GM12878 (cell line): Measurements from ENCODE around the gene PCBP4. TPM values are rescaled to one million over a fixed set of nuclear protein-coding genes. Genes with fewer than 3 reads are reported as not detected.

ENCODE experiments used
- ATAC-seq: fragments of 200-7000 bp; cut with Tn5 transposase; 3 replicates; pipeline ENCODE4 v1.9.1; 2020; ENCODE audit warnings: mild to moderate bottlenecking, moderate library complexity
- BruUV-seq: library from RNA; stranded (reverse); fragments of 400-500 nt; replicated peaks from 2 replicates; lab custom pipeline; 2021; lab: Mats Ljungman, UMichigan
- CTCF ChIA-PET: fragments of 300-600 bp; sonication (Branson Sonifier 250); formaldehyde crosslinking; extraction: SDS; loops from one replicate; lab custom pipeline; 2021; ENCODE audit warnings: inconsistent platforms; lab: Yijun Ruan, JAX
- POLR2A ChIA-PET: fragments of 350-600 bp; formaldehyde crosslinking; extraction: SDS; loops from one replicate; lab custom pipeline; 2021; ENCODE audit warnings: inconsistent platforms; lab: Charles Lee
- RAD21 ChIA-PET: fragments of 300-600 bp; sonication (Branson Sonifier 250); formaldehyde crosslinking; loops from one replicate; lab custom pipeline; 2023; ENCODE audit warnings: antibody characterized with exemption; ENCODE audit not compliant: unreplicated experiment; lab: Charles Lee
- SMC1A ChIA-PET: fragments of 300-600 bp; sonication (Branson Sonifier 250); formaldehyde crosslinking; loops from one replicate; lab custom pipeline; 2023; ENCODE audit not compliant: unreplicated experiment, uncharacterized antibody; lab: Charles Lee
- DNase-seq: peaks from one replicate; pipeline ENCODE4 v3.0.0-alpha.2; 2011; ENCODE audit warnings: low read depth, low spot score
- FAIRE-seq: peaks from 3 replicates; lab custom pipeline; 2011; peaks lifted over from hg19 to GRCh38; lab: Jason Lieb, UNC
- H2AFZ ChIP-seq: 2 replicates; pipeline ENCODE4 v1.6.0; 2011; ENCODE audit warnings: low read depth, low read length, control low read depth; ENCODE audit not compliant: control insufficient read depth
- H3K27ac ChIP-seq: 2 replicates; pipeline ENCODE4 v1.5.1; 2011; ENCODE audit warnings: control low read depth; ENCODE audit not compliant: control insufficient read depth, insufficient read depth
- H3K27me3 ChIP-seq, 2 experiments: replicated peaks in 1 of 2; 2 replicates each; pipeline versions ENCODE4 v1.6.0 to v1.6.1; 2011; ENCODE audit warnings: low read length in 1 of 2; ENCODE audit not compliant: control insufficient read depth in 2 of 2, insufficient read depth in 2 of 2
- H3K36me3 ChIP-seq, 2 experiments: 2 replicates each; pipeline ENCODE4 v1.5.1; 2011; ENCODE audit warnings: low read length in 1 of 2; ENCODE audit not compliant: control insufficient read depth in 2 of 2, insufficient read depth in 2 of 2
- H3K4me1 ChIP-seq: 2 replicates; pipeline ENCODE4 v1.6.1; 2011; ENCODE audit warnings: mild to moderate bottlenecking, low read length, moderate library complexity, mixed read lengths; ENCODE audit not compliant: control insufficient read depth, insufficient read depth
- H3K4me2 ChIP-seq: 2 replicates; pipeline ENCODE4 v1.6.0; 2011; ENCODE audit warnings: control low read depth; ENCODE audit not compliant: control insufficient read depth, insufficient read depth
- H3K4me3 ChIP-seq: fragments of 200-600 bp; sonication (generic); 2 replicates; pipeline ENCODE4 v1.5.1; 2016
- H3K79me2 ChIP-seq: 2 replicates; pipeline ENCODE4 v1.6.0; 2011; ENCODE audit warnings: low read length; ENCODE audit not compliant: control insufficient read depth, insufficient read depth
- H3K9ac ChIP-seq: 2 replicates; pipeline ENCODE4 v1.8.0; 2011; ENCODE audit warnings: low read length, control low read depth, mixed read lengths; ENCODE audit not compliant: control insufficient read depth, insufficient read depth
- H3K9me3 ChIP-seq: replicated peaks from 3 replicates; pipeline ENCODE4 v1.5.1; 2011; ENCODE audit warnings: mild to moderate bottlenecking, low read length; ENCODE audit not compliant: control insufficient read depth, insufficient read depth
- H4K20me1 ChIP-seq: 2 replicates; pipeline ENCODE4 v1.6.0; 2011; ENCODE audit not compliant: control insufficient read depth, insufficient read depth
- EED ChIP-seq: sonication (generic); IDR thresholded peaks from 2 replicates; pipeline ENCODE4 v1.6.1; 2016; ENCODE audit warnings: antibody characterized with exemption, low read depth
- GABPA ChIP-seq: IDR thresholded peaks from 2 replicates; pipeline ENCODE4 v1.6.1; 2014; ENCODE audit warnings: antibody characterized with exemption, low read depth, mild to moderate bottlenecking, inconsistent platforms
- IKZF2 ChIP-seq, 2 experiments: fragments of 450-650 bp; IDR thresholded peaks; 2 replicates each; pipeline ENCODE4 v1.6.1; 2017; ENCODE audit warnings: mild to moderate bottlenecking in 2 of 2, moderate library complexity in 2 of 2
- KLF5 ChIP-seq: fragments of 450-650 bp; IDR thresholded peaks from 2 replicates; pipeline ENCODE4 v1.6.1; 2014; ENCODE audit warnings: mild to moderate bottlenecking; ENCODE audit not compliant: partially characterized antibody
- LARP7 ChIP-seq: fragments of 450-650 bp; IDR thresholded peaks from 2 replicates; pipeline ENCODE4 v1.6.1; 2017; ENCODE audit warnings: mild to moderate bottlenecking
- MEF2B ChIP-seq: fragments of 450-650 bp; IDR thresholded peaks from 2 replicates; pipeline ENCODE4 v1.6.1; 2018; ENCODE audit warnings: mild to moderate bottlenecking, moderate library complexity; ENCODE audit not compliant: partially characterized antibody, poor library complexity, severe bottlenecking
- RAD21 ChIP-seq: IDR thresholded peaks from 2 replicates; pipeline ENCODE4 v1.6.1; 2011; ENCODE audit warnings: mild to moderate bottlenecking, low read depth, low read length, moderate library complexity; ENCODE audit not compliant: insufficient read depth
- ZBTB4 ChIP-seq: fragments of 450-650 bp; formaldehyde crosslinking; IDR thresholded peaks from 2 replicates; pipeline ENCODE4 v1.4.0; 2022; ENCODE audit warnings: mild to moderate bottlenecking, moderate library complexity
- whole genome bisulfite sequencing: methylation state at CpG from one replicate; pipeline ENCODE4 v1.1.6; 2016; ENCODE audit warnings: low lambda C conversion rate; ENCODE audit not compliant: insufficient replicate concordance, insufficient coverage; ENCODE audit errors: missing lambda C conversion rate; 5-methylcytosine and 5-hydroxymethylcytosine counted together
- in situ Hi-C: fragments of 300-500 bp; cut with MboI; formaldehyde crosslinking; loops from 9 replicates; pipeline ENCODE4 v1.14.3; 2018; ENCODE audit warnings: mixed read lengths
- intact Hi-C: fragments of 100-400 bp; cut with micrococcal nuclease; formaldehyde crosslinking; loops from one replicate; pipeline ENCODE4 v1.14.2; 2022; ENCODE audit not compliant: unreplicated experiment
- polyA plus RNA-seq, 11 experiments: library from polyadenylated mRNA; depleted of rRNA in 4 of 11; unstranded in 6 of 11; stranded (reverse) in 5 of 11; fragments of >200 nt; fragmentation: Nextera tagmentation in 4 of 11; fragmentation: Illumina TruSeq in 1 of 11; extraction: Ambion mirVana in 4 of 11; extraction: Trizol in 1 of 11; gene quantifications; 1 replicate in 1 of 11; 2 replicates in 10 of 11; pipeline versions ENCODE4 v1.2.1 to v1.2.3, GENCODE V29; 2011 to 2016; ENCODE audit warnings: inconsistent platforms in 2 of 11, missing spikeins in 2 of 11, low read depth in 1 of 11
- total RNA-seq, 4 experiments: library from RNA; depleted of rRNA in 3 of 4; stranded (reverse); fragments of >200 nt in 3 of 4; fragmentation: Illumina TruSeq in 1 of 4; extraction: Trizol in 1 of 4; gene quantifications; 2 replicates each; pipeline versions ENCODE4 v1.2.1 to v1.2.3, GENCODE V29; 2013 to 2021
- TF ChIP-seq, protein P1 (sequence below): IDR thresholded peaks from 2 replicates; pipeline ENCODE4 v1.6.1; 2012; ENCODE audit warnings: low read depth, low read length, improper control_type of control experiment

Gene PCBP4
- total and polyA plus RNA-seq, 10 of the 15 experiments (the other 5 are each of a cell fraction or from before 2014, with no cell fraction given), result 0.05 to 14.5 (median 4.2) TPM

DNA sequence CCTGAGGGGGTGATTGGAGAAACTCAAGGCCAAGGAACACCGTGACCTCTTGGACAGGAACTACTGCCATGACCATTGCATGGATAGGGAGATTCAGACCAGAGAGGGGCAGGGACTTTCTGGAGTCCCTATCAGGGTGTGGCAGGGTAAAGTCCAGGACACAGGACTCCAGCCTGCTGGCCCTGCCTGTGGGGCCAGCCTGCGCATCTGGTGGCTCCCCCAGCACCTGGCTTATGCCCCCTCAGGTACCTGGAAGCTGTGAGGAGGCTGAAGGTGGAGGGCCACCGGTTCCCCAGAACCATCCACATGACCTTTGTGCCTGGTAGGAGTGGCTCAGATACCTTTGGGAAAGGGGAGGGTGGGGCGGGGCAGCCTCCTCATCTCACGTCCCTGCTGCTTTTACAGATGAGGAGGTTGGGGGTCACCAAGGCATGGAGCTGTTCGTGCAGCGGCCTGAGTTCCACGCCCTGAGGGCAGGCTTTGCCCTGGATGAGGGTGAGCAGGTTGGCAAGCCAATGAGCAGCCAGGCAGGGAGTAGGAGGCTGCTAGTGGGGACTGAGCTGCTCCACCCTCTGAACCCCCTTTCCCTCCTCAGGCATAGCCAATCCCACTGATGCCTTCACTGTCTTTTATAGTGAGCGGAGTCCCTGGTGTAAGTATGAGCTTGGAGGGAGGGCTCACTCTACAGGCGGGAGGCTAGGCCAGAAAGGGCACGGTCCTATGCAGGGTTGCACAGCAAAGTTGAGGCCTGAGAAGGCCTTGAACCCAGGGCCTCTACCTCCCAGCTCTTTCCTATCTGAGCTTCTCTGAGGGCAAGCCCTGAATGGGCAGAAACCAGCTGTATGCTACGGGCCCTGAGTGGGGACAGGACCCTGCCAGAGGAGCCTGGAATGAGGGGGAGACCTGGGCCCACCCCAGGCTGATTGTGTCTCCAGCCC, 19.0 kb upstream of the PCBP4 start:
- DNase-seq, result no peak
- ChIA-PET CTCF (interaction anchor here (1.2 kb wide), 1 partner anchor 13 kb away, joined by 3 read pairs; the partner anchor contains the start of gene ABHD14B), SMC1A (no interaction called here), POLR2A (interaction anchor here (0.8 kb wide), 1 partner anchor 19 kb away, joined by 3 read pairs; the partner anchor contains the start of gene PCBP4), RAD21 (no interaction called here)
- no TSS peak for BruUV-seq
- TF ChIP-seq ZBTB4 (CRISPR knock-in tag) (no peak), IKZF2 (IDR thresholded peaks at IDR 0.05) (no peak), MEF2B (no peak), RAD21 (no peak), GABPA (no peak), KLF5 (no peak), LARP7 (no peak), EED (no peak)
- TF ChIP-seq, protein P1, sequence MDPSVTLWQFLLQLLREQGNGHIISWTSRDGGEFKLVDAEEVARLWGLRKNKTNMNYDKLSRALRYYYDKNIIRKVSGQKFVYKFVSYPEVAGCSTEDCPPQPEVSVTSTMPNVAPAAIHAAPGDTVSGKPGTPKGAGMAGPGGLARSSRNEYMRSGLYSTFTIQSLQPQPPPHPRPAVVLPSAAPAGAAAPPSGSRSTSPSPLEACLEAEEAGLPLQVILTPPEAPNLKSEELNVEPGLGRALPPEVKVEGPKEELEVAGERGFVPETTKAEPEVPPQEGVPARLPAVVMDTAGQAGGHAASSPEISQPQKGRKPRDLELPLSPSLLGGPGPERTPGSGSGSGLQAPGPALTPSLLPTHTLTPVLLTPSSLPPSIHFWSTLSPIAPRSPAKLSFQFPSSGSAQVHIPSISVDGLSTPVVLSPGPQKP, result no peak
- H3K36me3 ChIP-seq, result no peaks in the 10 kb centered on the region; a peak in 1 of 4 replicates
- H3K9me3 ChIP-seq, result no peaks in the 10 kb centered on the region
- no peaks in the 10 kb centered on the region for H3K27me3 ChIP-seq
- 0 out of 2 replicates have a peak, but pooled peaks cover under 1% of the 10 kb centered on the region for H4K20me1 ChIP-seq
- H2AFZ ChIP-seq, result no peak overlapping the region
- H3K4me3 ChIP-seq, result no peak overlapping the region
- WGBS, result 90% methylated on average over 11 of the region's 12 CpGs
- intact Hi-C loops, result no loop called here
- no peak overlapping the region for H3K27ac ChIP-seq
- in situ Hi-C loops, result no loop called here
- ATAC-seq, result no peak
- H3K79me2 ChIP-seq, result peaks cover 3% of the 10 kb centered on the region
- no peak overlapping the region for H3K4me2 ChIP-seq
- H3K9ac ChIP-seq, result no peak overlapping the region
- peaks cover 7% of the 10 kb centered on the region for H3K4me1 ChIP-seq
- FAIRE-seq, result no peak
